ENCODE results near the gene IFT80. TPM values are rescaled to one million over a fixed set of nuclear protein-coding genes. Genes with fewer than 3 reads are reported as not detected.
"Not testable (repeated sequence)": the region's sequence is repeated elsewhere in the genome, so short reads cannot be mapped to it uniquely, and the experiment has no call there.

The IFT80 gene
- total and polyA plus RNA-seq, 2 of the 4 experiments (the other 2 are of a cell fraction): 15.2 to 16.8 TPM

- H2AFZ ChIP-seq (replicated peaks; ENCODE audit: low read length, poor library complexity); H4K8ac ChIP-seq (ENCODE audit: low read depth in 2 of 2, low read length in 2 of 2); POLR2A ChIA-PET (ENCODE audit: unreplicated experiment); H2BK15ac ChIP-seq (ENCODE audit: low read depth, low read length); H3K23ac ChIP-seq (ENCODE audit: low read depth, low read length); H2AK9ac ChIP-seq (replicated peaks; ENCODE audit: low read depth, low read length, poor library complexity); H3K27me3 ChIP-seq (ENCODE audit: control insufficient read depth, insufficient read depth, low read length); H3K4ac ChIP-seq (ENCODE audit: low read depth, low read length); H3K79me1 ChIP-seq (ENCODE audit: low read depth in 1 of 2, low read length in 2 of 2); H4K91ac ChIP-seq (ENCODE audit: insufficient read depth, low read depth, low read length); H2BK120ac ChIP-seq (ENCODE audit: low read depth, low read length); H2BK5ac ChIP-seq (ENCODE audit: low read depth, low read length, poor library complexity, severe bottlenecking); H2BK20ac ChIP-seq (ENCODE audit: low read depth, low read length); H2AK5ac ChIP-seq (ENCODE audit: low read depth, low read length); H3K27ac ChIP-seq (ENCODE audit: insufficient read depth, low read length); H3K4me3 ChIP-seq (ENCODE audit: insufficient read depth, low read depth, low read length); DNase-seq; dilution Hi-C loops (cut with HindIII; ENCODE audit: low sequenced_read_pairs, unreplicated experiment); H3K56ac ChIP-seq (ENCODE audit: extremely low read depth, insufficient read depth, low read length); BruUV-seq (replicated peaks); H3K9me1 ChIP-seq (ENCODE audit: insufficient read depth, low read length); H3K9me3 ChIP-seq (ENCODE audit: control insufficient read depth, insufficient read depth, low read length); H3K4me2 ChIP-seq (ENCODE audit: low read depth, low read length); H3K14ac ChIP-seq (replicated peaks; ENCODE audit: low read depth, low read length); ATAC-seq (ENCODE audit: low read depth); CTCF ChIA-PET; H4K20me1 ChIP-seq (ENCODE audit: insufficient read depth, low read length); H3K36me3 ChIP-seq (ENCODE audit: control insufficient read depth, insufficient read depth, low read length); intact Hi-C loops (cut with micrococcal nuclease); H4K5ac ChIP-seq (ENCODE audit: low read depth, low read length); H3K9ac ChIP-seq (ENCODE audit: low read depth, low read length); H3K4me1 ChIP-seq (ENCODE audit: control insufficient read depth, insufficient read depth, low read length); in situ Hi-C loops (cut with MboI; ENCODE audit: low sequenced_read_pairs); H3K18ac ChIP-seq (ENCODE audit: low read depth, low read length): not testable (repeated sequence)
- WGBS, 2 experiments (ENCODE audit: extremely low coverage in 2 of 2, insufficient read length in 1 of 2): 64% methylated on average over 4 of the region's 6 CpGs; no CpG with 5 or more reads in 1 of the 2 experiments
Observed at GRCh38 chr3:160240719-160241118, 158.3 kb downstream of the IFT80 start.
